H1 (cell line): ENCODE data around the gene ADAD1. TPM values are rescaled to one million over a fixed set of nuclear protein-coding genes. Genes with fewer than 3 reads are reported as not detected.

Experiments used
- CTCF ChIA-PET: fragments of 300-600 bp; sonication (Branson Sonifier 250); formaldehyde crosslinking; loops from one replicate; lab custom pipeline; 2021; ENCODE audit not compliant: partially characterized antibody; lab: Charles Lee
- POLR2A ChIA-PET: fragments of 300-600 bp; sonication (Branson Sonifier 250); formaldehyde crosslinking; loops from one replicate; lab custom pipeline; 2021; ENCODE audit warnings: inconsistent platforms; ENCODE audit not compliant: partially characterized antibody; lab: Charles Lee
- DNase-seq, 2 experiments: peaks; one replicate each; pipeline versions ENCODE4 v3.0.0 to v3.0.0-alpha.2; 2010 to 2022; ENCODE audit warnings: low spot score in 2 of 2, low read depth in 1 of 2, mixed read lengths in 1 of 2
- FAIRE-seq: peaks from 2 replicates; lab custom pipeline; 2011; peaks lifted over from hg19 to GRCh38; lab: Jason Lieb, UNC
- H2AFZ ChIP-seq: 2 replicates; pipeline ENCODE4 v1.8.1; 2012; ENCODE audit warnings: low read length, inconsistent platforms
- H2AK5ac ChIP-seq: 2 replicates; pipeline ENCODE4 v1.6.1; 2013; ENCODE audit warnings: low read depth, low read length
- H2BK120ac ChIP-seq: replicated peaks from 2 replicates; pipeline ENCODE3; 2013; ENCODE audit warnings: low read depth, low read length, inconsistent platforms
- H2BK12ac ChIP-seq: 2 replicates; pipeline ENCODE4 v1.6.1; 2013; ENCODE audit warnings: low read depth, low read length
- H2BK15ac ChIP-seq: 2 replicates; pipeline ENCODE4 v1.6.1; 2013; ENCODE audit warnings: low read length
- H2BK20ac ChIP-seq: 2 replicates; pipeline ENCODE4 v1.6.1; 2013; ENCODE audit warnings: low read length
- H2BK5ac ChIP-seq: 2 replicates; pipeline ENCODE4 v1.6.1; 2013; ENCODE audit warnings: low read depth, low read length
- H3K14ac ChIP-seq: 2 replicates; pipeline ENCODE4 v1.6.1; 2013; ENCODE audit warnings: inconsistent platforms; ENCODE audit not compliant: insufficient read length
- H3K18ac ChIP-seq: 2 replicates; pipeline ENCODE4 v1.6.1; 2013; ENCODE audit warnings: low read length; ENCODE audit errors: extremely low read depth
- H3K23ac ChIP-seq: 2 replicates; pipeline ENCODE4 v1.6.1; 2013; ENCODE audit warnings: inconsistent platforms; ENCODE audit not compliant: insufficient read length
- H3K23me2 ChIP-seq: 2 replicates; pipeline ENCODE4 v1.6.1; 2013; ENCODE audit warnings: low read depth, low read length
- H3K27ac ChIP-seq: 2 replicates; pipeline ENCODE4 v1.6.1; 2011; ENCODE audit warnings: low read depth, low read length, inconsistent platforms
- H3K27me3 ChIP-seq, 4 experiments: replicated peaks in 1 of 4; 1 replicate in 1 of 4; 2 replicates in 3 of 4; pipeline versions ENCODE4 v1.6.1 to v1.8.1; 2011 to 2013; ENCODE audit warnings: low read length in 3 of 4, mild to moderate bottlenecking in 3 of 4, inconsistent platforms in 2 of 4, mixed read lengths in 2 of 4, moderate library complexity in 1 of 4; ENCODE audit not compliant: control insufficient read depth in 3 of 4, insufficient read depth in 3 of 4; ENCODE audit errors: extremely low read depth in 1 of 4
- H3K36me3 ChIP-seq, 4 experiments: 2 replicates each; pipeline versions ENCODE4 v1.6.1 to v1.8.1; 2011 to 2013; ENCODE audit warnings: mild to moderate bottlenecking in 4 of 4, low read length in 3 of 4, moderate library complexity in 2 of 4, control low read depth in 1 of 4, inconsistent platforms in 1 of 4; ENCODE audit not compliant: insufficient read depth in 4 of 4, control insufficient read depth in 2 of 4
- H3K4ac ChIP-seq: replicated peaks from 2 replicates; pipeline ENCODE3; 2013; ENCODE audit warnings: low read length, low read depth, mixed read lengths, inconsistent platforms; ENCODE audit not compliant: insufficient read length
- H3K4me1 ChIP-seq, 4 experiments: replicated peaks in 1 of 4; 1 replicate in 1 of 4; 2 replicates in 3 of 4; pipeline versions ENCODE4 v1.6.1 to v1.8.1; 2011 to 2013; ENCODE audit warnings: low read length in 3 of 4, inconsistent platforms in 2 of 4, mixed read lengths in 1 of 4; ENCODE audit not compliant: insufficient read depth in 4 of 4, control insufficient read depth in 3 of 4
- H3K4me2 ChIP-seq, 2 experiments: 2 replicates each; pipeline versions ENCODE4 v1.6.1 to v1.8.1; 2011 to 2013; ENCODE audit warnings: low read depth in 2 of 2, low read length in 2 of 2, control low read depth in 1 of 2, inconsistent platforms in 1 of 2, mild to moderate bottlenecking in 1 of 2; ENCODE audit not compliant: insufficient read depth in 1 of 2
- H3K4me3 ChIP-seq, 4 experiments: fragments of 200-600, 300-600 bp in 1 of 4; sonication (generic), shearing (Covaris generic), sonication (Bioruptor Twin) in 1 of 4; 2 replicates each; pipeline versions ENCODE4 v1.5.1 to v1.8.1; 2011 to 2016; ENCODE audit warnings: low read length in 4 of 4, low read depth in 3 of 4, control low read depth in 2 of 4, inconsistent platforms in 2 of 4, mild to moderate bottlenecking in 2 of 4, mixed read lengths in 1 of 4, moderate library complexity in 1 of 4; ENCODE audit not compliant: insufficient read depth in 2 of 4; ENCODE audit errors: extremely low read depth in 1 of 4
- H3K56ac ChIP-seq: replicated peaks from 2 replicates; pipeline ENCODE3; 2013; ENCODE audit warnings: low read depth, mild to moderate bottlenecking, mixed read lengths, low read length, inconsistent platforms; ENCODE audit not compliant: insufficient read length
- H3K79me1 ChIP-seq: 2 replicates; pipeline ENCODE4 v1.6.1; 2013; ENCODE audit warnings: low read depth, low read length, control low read depth
- H3K79me2 ChIP-seq, 2 experiments: 2 replicates each; pipeline versions ENCODE4 v1.6.1 to v1.8.1; 2012 to 2013; ENCODE audit warnings: low read length in 2 of 2, mild to moderate bottlenecking in 2 of 2, inconsistent platforms in 1 of 2; ENCODE audit not compliant: insufficient read depth in 2 of 2, control insufficient read depth in 1 of 2
- H3K9ac ChIP-seq, 4 experiments: replicated peaks in 1 of 4; 1 replicate in 1 of 4; 2 replicates in 3 of 4; pipeline versions ENCODE4 v1.6.1 to v1.8.1; 2011 to 2013; ENCODE audit warnings: low read depth in 3 of 4, low read length in 3 of 4, control low read depth in 2 of 4, mild to moderate bottlenecking in 2 of 4, moderate library complexity in 2 of 4, inconsistent platforms in 1 of 4; ENCODE audit errors: extremely low read depth in 1 of 4
- H3K9me3 ChIP-seq, 2 experiments: 2 replicates each; pipeline versions ENCODE4 v1.6.1 to v1.8.1; 2012 to 2013; ENCODE audit warnings: mild to moderate bottlenecking in 2 of 2, moderate library complexity in 2 of 2, control low read depth in 1 of 2, inconsistent platforms in 1 of 2, low read depth in 1 of 2, low read length in 1 of 2, mixed read lengths in 1 of 2; ENCODE audit not compliant: insufficient read depth in 2 of 2
- H4K20me1 ChIP-seq, 2 experiments: replicated peaks in 1 of 2; 2 replicates each; pipeline versions ENCODE3 to v1.8.1; 2011 to 2013; ENCODE audit warnings: inconsistent platforms in 2 of 2, low read length in 2 of 2, mild to moderate bottlenecking in 1 of 2; ENCODE audit not compliant: insufficient read depth in 2 of 2, control insufficient read depth in 1 of 2
- H4K5ac ChIP-seq: 2 replicates; pipeline ENCODE4 v1.6.1; 2013; ENCODE audit warnings: low read length, low read depth, mixed read lengths, inconsistent platforms; ENCODE audit not compliant: insufficient read length
- H4K8ac ChIP-seq: 2 replicates; pipeline ENCODE4 v1.8.0; 2013; ENCODE audit warnings: mild to moderate bottlenecking, moderate library complexity, low read length, inconsistent platforms; ENCODE audit not compliant: insufficient read depth; ENCODE audit errors: extremely low read depth
- H4K91ac ChIP-seq: replicated peaks from 2 replicates; pipeline ENCODE3; 2013; ENCODE audit warnings: low read length, mixed read lengths, inconsistent platforms; ENCODE audit not compliant: insufficient read length
- NRF1 ChIP-seq: IDR thresholded peaks from 2 replicates; pipeline ENCODE4 v1.6.1; 2011; ENCODE audit warnings: mild to moderate bottlenecking, low read depth, low read length, improper control_type of control experiment
- RAD21 ChIP-seq, 2 experiments: IDR thresholded peaks in 1 of 2; conservative IDR thresholded peaks in 1 of 2; 2 replicates each; pipeline ENCODE4 v1.6.1; 2011; ENCODE audit warnings: low read depth in 2 of 2, low read length in 2 of 2, improper control_type of control experiment in 1 of 2, inconsistent platforms in 1 of 2, mild to moderate bottlenecking in 1 of 2, moderate library complexity in 1 of 2
- YY1 ChIP-seq: IDR thresholded peaks from 2 replicates; pipeline ENCODE4 v1.6.1; 2011; ENCODE audit warnings: low read depth, mild to moderate bottlenecking, low read length
- polyA plus RNA-seq, 7 experiments: library from polyadenylated mRNA; depleted of rRNA in 3 of 7; stranded (reverse) in 5 of 7; unstranded in 2 of 7; fragments of >200 nt in 5 of 7; fragments of 200-250 nt in 2 of 7; gene quantifications; 1 replicate in 5 of 7; 2 replicates in 1 of 7; 4 replicates in 1 of 7; pipeline versions ENCODE4 v1.2.1 to v1.2.3, GENCODE V29; 2011 to 2013; ENCODE audit warnings: missing spikeins in 2 of 7, mixed read lengths in 2 of 7
- total RNA-seq: library from RNA; stranded (reverse); fragmentation: NEBNext Ultra II Directional; extraction: Animal tissue kit (Norgen Biotek cat#: 25700); gene quantifications from 2 replicates; pipeline ENCODE4 v1.2.1, GENCODE V29; 2021
- TF ChIP-seq, protein P1 (sequence below): IDR thresholded peaks from 2 replicates; pipeline ENCODE4 v1.6.1; 2011; ENCODE audit warnings: low read depth, mild to moderate bottlenecking, low read length; ENCODE audit not compliant: insufficient read depth
- TF ChIP-seq, protein P2 (sequence below), 3 experiments: IDR thresholded peaks; 1 replicate in 2 of 3; 2 replicates in 1 of 3; pipeline versions ENCODE4 v1.5.1 to v1.6.1; 2011; ENCODE audit warnings: low read length in 3 of 3, mild to moderate bottlenecking in 3 of 3, inconsistent platforms in 2 of 3, low read depth in 1 of 3, moderate library complexity in 1 of 3; ENCODE audit not compliant: insufficient read depth in 1 of 3; ENCODE audit errors: control extremely low read depth in 1 of 3

The ADAD1 gene
- total and polyA plus RNA-seq, 2 of the 8 experiments (the other 6 are each of a cell fraction or from before 2014, with no cell fraction given), result not detected

DNA sequence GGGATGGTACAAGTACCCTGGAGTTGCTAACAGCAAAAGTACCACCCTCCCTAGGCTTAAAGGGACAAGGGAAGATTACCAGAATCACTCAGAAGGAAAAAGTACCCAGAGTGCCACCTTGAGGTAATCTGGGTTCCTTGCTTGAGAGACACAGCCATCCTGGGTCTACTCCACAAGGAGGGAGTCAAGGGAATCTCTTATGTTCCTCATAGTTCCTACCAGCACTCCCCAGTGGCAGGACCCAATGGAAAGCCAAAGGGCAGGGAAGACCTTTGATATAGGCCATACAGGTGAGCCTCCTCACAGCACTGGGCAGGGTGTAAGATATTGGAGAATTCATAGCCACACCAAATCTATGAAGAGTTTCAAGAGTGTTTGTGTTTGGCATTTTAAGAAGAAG, 72.0 kb downstream of the ADAD1 start:
- H2BK12ac ChIP-seq, result no peak overlapping the region
- peak; percentile 99 for FAIRE-seq
- H4K91ac ChIP-seq, result no peak overlapping the region
- no peaks in the 10 kb centered on the region; the same call in 1 of the 2 replicates for H3K23me2 ChIP-seq
- no peaks in the 10 kb centered on the region for H3K27me3 ChIP-seq
- H2BK5ac ChIP-seq, result no peak overlapping the region
- no peaks in the 10 kb centered on the region for H3K79me1 ChIP-seq
- no peak overlapping the region for H3K4me2 ChIP-seq
- no peaks in the 10 kb centered on the region for H3K36me3 ChIP-seq
- H3K4me1 ChIP-seq, result no peaks in the 10 kb centered on the region
- no peak overlapping the region for H2BK15ac ChIP-seq
- no peak overlapping the region for H3K27ac ChIP-seq
- no peak overlapping the region for H4K5ac ChIP-seq
- H4K20me1 ChIP-seq, result no peaks in the 10 kb centered on the region
- peak; percentile 23 to 49 for DNase-seq
- H2AFZ ChIP-seq, result no peak overlapping the region
- ChIA-PET POLR2A (no interaction called here), CTCF (interaction anchor here (0.6 to 1.7 kb wide), 3 partner anchors 16 to 1651 kb away, joined by 3 to 6 read pairs (median 4); no protein-coding TSS in a partner anchor)
- no peak overlapping the region for H3K23ac ChIP-seq
- no peak overlapping the region for H3K4me3 ChIP-seq
- H3K56ac ChIP-seq, result no peak overlapping the region
- TF ChIP-seq RAD21 (IDR thresholded peaks at IDR 0.05 in 1 of 2, conservative IDR thresholded peaks at IDR 0.05 in 1 of 2; ENCODE audit: low read depth in 2 of 2, low read length in 2 of 2) (peak; percentile 74 to 83), NRF1 (no peak), YY1 (0 out of 2 replicates have a peak, but pooled peaks have one; percentile 12)
- TF ChIP-seq, protein P1, sequence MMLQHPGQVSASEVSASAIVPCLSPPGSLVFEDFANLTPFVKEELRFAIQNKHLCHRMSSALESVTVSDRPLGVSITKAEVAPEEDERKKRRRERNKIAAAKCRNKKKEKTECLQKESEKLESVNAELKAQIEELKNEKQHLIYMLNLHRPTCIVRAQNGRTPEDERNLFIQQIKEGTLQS, result no peak
- TF ChIP-seq, protein P2, sequence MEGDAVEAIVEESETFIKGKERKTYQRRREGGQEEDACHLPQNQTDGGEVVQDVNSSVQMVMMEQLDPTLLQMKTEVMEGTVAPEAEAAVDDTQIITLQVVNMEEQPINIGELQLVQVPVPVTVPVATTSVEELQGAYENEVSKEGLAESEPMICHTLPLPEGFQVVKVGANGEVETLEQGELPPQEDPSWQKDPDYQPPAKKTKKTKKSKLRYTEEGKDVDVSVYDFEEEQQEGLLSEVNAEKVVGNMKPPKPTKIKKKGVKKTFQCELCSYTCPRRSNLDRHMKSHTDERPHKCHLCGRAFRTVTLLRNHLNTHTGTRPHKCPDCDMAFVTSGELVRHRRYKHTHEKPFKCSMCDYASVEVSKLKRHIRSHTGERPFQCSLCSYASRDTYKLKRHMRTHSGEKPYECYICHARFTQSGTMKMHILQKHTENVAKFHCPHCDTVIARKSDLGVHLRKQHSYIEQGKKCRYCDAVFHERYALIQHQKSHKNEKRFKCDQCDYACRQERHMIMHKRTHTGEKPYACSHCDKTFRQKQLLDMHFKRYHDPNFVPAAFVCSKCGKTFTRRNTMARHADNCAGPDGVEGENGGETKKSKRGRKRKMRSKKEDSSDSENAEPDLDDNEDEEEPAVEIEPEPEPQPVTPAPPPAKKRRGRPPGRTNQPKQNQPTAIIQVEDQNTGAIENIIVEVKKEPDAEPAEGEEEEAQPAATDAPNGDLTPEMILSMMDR (IDR thresholded peaks at IDR 0.05; ENCODE audit: control extremely low read depth in 1 of 3, insufficient read depth in 1 of 3, low read depth in 1 of 3, low read length in 3 of 3), result peak in 2 of 3 experiments; percentile 76 to 91; a peak in 3 of 4 replicates
- H3K14ac ChIP-seq, result no peak overlapping the region
- H3K9me3 ChIP-seq, result no peaks in the 10 kb centered on the region
- no peak overlapping the region for H3K18ac ChIP-seq
- no peaks in the 10 kb centered on the region for H3K79me2 ChIP-seq
- no peak overlapping the region for H3K4ac ChIP-seq
- H4K8ac ChIP-seq, result no peak overlapping the region
- H2BK20ac ChIP-seq, result no peak overlapping the region
- no peak overlapping the region for H2BK120ac ChIP-seq
- no peak overlapping the region for H2AK5ac ChIP-seq
- no peak overlapping the region for H3K9ac ChIP-seq
